LHCN-M2 (cell line): ENCODE data around the gene HOXC13. TPM values are rescaled to one million over a fixed set of nuclear protein-coding genes. Genes with fewer than 3 reads are reported as not detected.

ENCODE experiments used
- DNase-seq: peaks from one replicate; pipeline ENCODE4 v3.0.0-alpha.2; 2012; ENCODE audit warnings: low read depth
- polyA plus RNA-seq: library from polyadenylated mRNA; unstranded; fragments of >200 nt; gene quantifications from one replicate; pipeline ENCODE4 v1.2.1, GENCODE V29; 2012; ENCODE audit warnings: missing spikeins
- total RNA-seq: library from RNA; depleted of rRNA; stranded (reverse); fragments of >200 nt; gene quantifications from 2 replicates; pipeline ENCODE4 v1.2.3, GENCODE V29; 2014; rRNA removed

HOXC13 gene
- total RNA-seq = 9.1 and 9.4 TPM in 2 replicates
- 8.3 TPM for polyA plus RNA-seq

- peak; percentile 99 for DNase-seq
Observed at GRCh38 chr12:53938326-53939140, at the start of gene HOXC13. HOXC13 (plus strand) TSS chr12:53938831; CDS start chr12:53938907, 76 bp downstream.

GRCh38 chr12:53890081-53890480 lies 48.5 kb upstream of the HOXC13 start:
- peak; percentile 57 for DNase-seq

DNA sequence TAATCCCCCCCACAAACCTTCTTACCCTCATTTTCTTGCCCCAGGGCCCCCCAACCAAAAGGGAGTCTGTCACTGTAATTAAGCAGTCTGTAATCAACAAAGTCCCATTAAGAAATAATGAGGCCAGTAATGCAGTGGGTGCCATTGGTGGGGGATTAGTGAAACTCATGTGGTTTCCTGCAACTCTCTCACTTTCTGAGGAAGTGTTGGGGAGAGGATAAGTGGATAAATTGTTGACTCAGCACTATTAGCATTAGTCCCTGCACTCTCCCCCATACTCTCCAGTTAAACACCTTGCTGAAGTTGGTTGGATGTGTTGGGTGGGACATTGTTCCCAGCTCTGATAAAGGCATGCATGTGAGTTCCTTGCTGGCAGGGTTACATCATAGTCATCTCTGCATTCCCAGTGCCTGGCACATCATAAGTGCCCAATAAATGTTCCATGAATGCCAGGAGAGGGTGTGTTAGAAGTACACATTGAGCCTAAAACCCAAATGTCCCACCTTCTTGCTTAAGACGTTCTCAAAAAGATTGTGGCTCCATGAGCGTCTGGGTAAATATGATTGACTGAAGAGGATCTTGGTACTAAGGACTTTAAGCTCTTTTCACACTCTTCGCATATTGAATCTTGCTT lies 45.8 kb upstream of the HOXC13 start:
- DNase-seq = no peak

DNA sequence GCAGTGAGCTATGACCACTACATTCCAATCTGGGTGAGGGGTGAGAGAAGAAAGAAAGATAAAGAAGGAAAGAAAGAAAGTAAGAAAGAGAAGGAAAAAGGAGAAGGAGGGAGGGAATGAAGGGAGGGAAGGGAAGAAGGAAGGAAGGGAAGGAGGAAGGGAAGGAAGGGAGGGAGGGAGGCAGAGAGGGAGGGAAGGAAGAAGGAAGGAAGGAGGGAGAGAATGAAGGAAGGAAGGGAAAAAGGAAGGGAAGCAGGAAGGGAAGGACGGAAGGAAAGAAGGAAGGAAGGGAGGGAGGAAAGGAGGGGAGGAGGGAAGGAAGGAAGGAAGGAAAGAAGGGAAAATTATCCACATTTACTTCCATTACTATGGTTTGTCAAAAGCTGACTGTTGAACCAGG lies 39.4 kb upstream of the HOXC13 start:
- DNase-seq = no peak

DNA sequence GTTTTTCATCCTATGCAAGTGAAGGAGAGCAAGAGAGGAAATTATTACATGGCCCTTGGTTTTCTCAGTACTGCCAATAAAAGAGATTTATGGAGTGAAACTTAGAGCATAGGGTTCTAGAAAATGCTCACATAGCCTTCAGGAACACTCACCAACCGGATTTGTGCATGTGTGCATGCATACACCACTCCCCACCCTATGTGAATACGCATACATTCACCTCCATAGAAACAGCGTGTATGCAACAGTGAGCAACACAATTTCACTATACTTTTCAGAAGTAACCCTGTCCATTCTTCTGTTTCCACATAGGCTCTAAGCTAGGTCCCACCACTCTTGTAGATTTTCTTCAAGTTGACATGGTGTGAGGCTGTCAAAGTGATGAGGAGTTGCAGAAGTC lies 31.5 kb upstream of the HOXC13 start:
- no peak for DNase-seq

- DNase-seq = no peak
Observed at GRCh38 chr12:53916788-53917655, 21.6 kb upstream of the HOXC13 start.

DNA sequence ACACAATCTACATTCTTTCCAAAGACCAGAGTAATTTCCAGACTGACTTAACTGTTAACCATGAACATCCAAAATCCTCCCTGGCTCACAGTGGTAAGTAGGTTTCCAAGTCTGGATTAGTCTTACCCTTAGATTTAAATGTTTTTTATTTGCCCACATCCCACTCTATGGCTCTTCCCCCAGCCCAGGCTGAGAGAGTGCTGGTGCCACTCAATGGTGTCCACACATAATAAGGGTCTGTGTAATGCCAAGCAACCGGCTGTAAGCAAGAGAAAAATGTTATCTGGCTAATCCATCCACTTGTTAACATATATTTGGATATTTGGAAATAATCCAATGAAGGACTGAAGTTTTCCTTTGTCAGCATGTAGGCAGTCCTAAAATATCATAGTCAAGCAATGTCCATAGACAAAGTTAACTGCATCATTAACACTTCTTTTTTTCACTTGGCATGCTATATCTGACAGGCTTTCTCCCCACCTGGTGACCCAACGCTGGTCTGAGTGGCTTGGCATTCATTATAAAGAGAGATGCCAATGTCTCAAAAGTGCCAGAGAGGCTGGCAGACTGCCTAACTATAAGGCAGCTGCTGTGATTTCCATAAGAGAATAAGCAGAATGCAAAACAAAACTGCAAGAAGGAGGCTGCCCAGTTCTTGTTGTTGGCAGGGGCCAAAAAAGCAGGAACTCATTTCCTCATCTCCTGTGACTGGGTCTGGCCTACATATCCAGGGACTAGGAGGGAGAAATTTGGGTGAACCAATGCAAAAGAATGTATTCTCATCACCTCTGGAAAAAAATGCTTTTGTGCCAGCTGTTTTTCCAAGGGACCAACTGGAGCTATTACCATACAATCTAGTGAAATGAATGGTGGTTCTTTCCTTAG lies 13.9 kb upstream of the HOXC13 start:
- DNase-seq = peak; percentile 23

- DNase-seq = no peak
Observed at GRCh38 chr12:53927220-53928029, 11.2 kb upstream of the HOXC13 start.

DNA sequence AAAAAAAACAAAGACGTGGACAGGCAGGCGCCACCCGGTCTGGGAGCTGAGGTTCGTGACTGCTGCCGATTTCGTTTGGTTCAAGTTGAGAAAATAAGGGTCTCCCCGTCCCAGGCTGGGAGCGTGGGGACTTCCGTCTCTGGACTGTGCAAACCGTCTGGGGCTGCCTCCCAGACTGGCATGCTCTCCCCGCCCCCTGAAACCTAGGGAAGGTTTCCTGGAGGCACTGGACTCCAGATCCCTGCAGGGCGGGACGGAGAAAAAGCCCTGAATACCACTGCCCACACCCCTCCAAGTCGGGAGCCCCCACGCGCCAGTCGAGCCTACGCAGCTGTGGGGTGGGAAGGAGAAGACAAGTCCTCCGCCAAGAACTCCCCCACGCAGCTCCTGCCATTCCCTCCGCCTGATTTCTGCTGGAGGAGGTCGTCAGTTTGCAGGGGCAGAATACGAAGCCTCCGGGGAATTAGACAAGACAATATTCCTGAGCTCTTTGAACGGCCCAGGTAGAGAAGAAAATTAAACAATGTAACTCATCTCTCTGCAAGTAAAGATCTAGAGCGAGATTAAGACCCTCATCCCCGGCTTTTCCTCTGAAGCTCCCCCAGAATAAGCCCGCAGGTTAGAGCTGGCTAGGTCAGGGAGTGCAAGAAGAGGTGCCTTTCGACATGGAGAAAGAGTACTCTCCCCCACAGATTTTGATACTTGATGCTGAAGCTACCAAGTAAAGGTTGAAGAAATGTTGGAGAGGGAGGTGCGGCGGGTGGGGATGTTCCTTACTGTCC lies 10.4 kb upstream of the HOXC13 start:
- no peak for DNase-seq

- no peak for DNase-seq
Observed at GRCh38 chr12:53929527-53929926, 9.1 kb upstream of the HOXC13 start.

DNA sequence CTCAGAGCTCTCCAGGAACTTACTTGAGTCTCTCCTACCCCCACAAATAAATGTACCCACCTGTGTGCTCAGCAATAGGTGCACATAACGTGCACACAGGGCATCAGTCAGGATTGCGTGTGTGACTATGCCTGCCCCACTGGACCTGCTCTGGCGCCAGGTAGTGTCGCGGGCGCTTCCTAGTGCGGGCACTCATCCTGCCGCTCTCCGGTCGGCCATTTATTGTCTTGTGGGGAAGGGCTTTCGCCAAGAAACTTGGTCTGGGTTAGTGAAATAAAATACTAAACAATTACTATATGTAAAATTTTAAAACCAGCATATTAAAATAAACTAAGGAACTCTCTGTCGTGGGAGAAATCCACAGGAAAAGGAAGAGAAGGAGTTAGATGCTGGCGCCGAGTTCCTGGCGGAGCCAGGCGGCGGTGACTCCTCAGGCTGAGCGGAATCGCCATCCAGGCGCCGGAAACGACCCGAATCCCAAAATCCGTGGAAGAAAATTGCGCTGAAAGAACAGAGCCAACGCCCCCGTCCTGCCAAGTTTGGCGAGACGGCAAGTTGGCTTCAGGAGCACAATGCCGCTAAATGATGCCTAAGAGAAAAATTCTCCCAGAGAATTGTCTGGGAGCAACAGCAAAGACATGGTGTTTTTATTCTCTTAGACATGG lies 7.9 kb upstream of the HOXC13 start:
- DNase-seq = no peak

GRCh38 chr12:53931844-53932581 lies 6.6 kb upstream of the HOXC13 start:
- no peak for DNase-seq

DNA sequence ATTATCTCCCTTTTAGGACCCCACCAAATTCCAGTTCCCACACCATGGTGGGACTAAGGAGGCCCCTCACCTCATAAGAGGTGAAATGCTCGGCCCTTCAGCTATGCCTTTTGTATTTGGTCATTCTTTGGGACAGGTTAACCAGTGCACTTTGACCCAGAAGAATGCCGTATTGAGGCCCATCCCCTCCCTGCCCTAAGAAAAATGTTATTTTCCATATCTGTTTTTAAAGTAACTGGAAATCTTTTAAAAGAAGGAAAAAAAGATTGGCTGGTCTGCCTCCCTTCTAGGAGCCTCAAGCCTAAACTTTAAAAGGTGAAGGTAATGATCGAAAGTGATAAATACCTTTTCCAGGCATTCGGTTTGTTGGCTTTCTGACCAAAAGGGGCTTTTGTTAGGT lies 5.7 kb upstream of the HOXC13 start:
- no peak for DNase-seq

GRCh38 chr12:53935383-53936341 lies 3.0 kb upstream of the HOXC13 start:
- DNase-seq = no peak

GRCh38 chr12:53937099-53937498 lies 1.5 kb upstream of the HOXC13 start:
- no peak for DNase-seq

- no peak for DNase-seq
Observed at GRCh38 chr12:53937596-53938325, 870 bp upstream of the HOXC13 start.
